Non-pigmented ciliary epithelial cell (primary cell): Measurements from ENCODE around the gene DLG4.
"Not testable (repeated sequence)": the region's sequence is repeated elsewhere in the genome, so short reads cannot be mapped to it uniquely, and the experiment has no call there.

ENCODE experiments used
- DNase-seq: peaks from one replicate; pipeline ENCODE4 v3.0.0-alpha.2; 2010; ENCODE audit warnings: low read depth

Gene DLG4

DNA sequence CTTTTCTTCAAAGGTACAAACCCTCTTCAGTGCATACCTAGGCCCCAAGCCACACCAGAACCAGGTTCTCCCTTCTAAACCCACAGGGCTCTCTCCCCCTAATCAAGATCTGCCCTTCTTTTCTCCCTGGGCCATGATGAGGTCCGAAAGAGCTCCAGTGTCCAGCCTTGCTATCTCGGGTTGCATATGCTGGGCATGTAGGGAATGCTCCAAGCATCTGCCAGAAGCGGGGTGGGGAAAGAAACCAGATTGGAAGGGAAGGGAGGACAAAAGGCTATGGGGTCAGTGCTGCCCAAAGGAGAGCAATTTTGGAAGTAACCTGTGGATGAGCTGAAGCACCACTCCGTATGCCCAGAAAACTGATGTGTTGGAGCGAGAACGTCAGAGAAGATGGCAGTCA is 29.6 kb upstream of the DLG4 start:
- no peak for DNase-seq

DNA sequence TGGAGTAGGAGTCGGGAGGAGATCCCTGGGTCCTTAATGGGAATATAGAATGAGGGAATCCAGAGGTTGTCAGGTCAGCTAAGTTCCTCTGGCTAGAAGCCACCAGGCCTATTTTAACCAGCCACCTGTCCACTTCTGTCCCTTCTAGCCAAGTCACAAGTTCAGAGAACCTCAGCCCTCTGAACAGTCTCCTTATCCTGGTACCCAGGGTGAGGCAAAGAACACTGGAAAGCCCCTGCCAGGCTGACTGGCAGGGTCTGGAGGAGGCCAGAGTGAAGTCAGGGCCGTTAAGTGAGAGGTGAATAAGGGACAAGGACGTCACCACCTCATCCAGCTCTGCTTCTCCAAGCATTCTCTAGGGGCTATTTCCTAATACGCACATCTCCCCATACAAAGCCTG is 29.2 kb upstream of the DLG4 start:
- no peak for DNase-seq

DNA sequence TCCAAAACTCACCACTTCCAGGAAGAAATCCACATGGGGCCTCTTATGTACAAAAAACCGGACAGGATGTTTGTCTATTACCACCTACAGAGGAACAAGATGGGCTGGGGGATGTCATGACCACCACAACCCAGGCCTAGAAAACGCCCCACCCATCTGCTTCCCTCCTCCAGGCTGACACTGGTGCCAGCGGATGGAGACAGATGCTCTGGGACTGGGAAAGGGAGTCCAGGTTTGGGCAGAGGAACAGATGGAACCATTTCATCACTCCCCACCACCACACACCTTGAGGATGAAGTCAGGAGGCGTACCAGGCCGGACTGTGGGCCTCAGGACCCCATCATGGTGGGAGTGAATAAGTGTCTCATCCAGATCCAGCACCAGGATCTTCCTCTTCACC is 27.1 kb upstream of the DLG4 start:
- DNase-seq, result no peak

DNA sequence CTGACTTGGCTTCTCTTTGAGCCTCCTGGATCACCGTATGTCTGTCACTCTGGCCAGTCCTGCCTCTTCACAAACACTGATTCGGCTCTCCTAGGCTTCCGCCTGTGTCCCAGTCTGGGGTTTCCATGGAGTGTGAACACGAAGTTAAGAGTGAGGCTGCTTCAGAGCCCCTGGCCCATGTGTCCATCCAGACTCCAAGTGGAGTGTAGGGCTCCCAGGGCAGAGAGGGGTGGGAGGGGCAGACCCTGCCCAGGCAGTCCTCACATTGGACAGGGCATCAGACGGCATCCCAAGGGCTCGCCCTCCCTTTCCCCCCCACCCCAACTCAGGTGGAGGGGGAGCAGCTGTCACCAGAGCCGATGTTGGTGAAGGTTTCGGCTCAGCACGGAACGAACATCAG is 24.2 kb upstream of the DLG4 start:
- DNase-seq, result not testable (repeated sequence)

DNA sequence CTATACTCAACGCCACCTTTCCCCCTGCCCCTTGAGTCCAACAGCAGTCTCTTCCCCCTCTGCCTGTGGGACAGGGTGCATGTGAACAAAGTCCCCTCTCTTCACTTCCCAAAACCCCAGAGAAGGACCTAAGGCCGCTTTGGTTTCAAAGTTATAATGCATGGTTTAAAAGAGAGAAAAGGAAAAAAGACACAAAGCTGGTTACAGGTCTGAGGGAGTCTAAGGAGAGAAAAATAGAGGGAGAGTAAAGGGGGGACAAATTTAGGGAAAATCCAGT is 23.8 kb upstream of the DLG4 start:
- no peak for DNase-seq

DNA sequence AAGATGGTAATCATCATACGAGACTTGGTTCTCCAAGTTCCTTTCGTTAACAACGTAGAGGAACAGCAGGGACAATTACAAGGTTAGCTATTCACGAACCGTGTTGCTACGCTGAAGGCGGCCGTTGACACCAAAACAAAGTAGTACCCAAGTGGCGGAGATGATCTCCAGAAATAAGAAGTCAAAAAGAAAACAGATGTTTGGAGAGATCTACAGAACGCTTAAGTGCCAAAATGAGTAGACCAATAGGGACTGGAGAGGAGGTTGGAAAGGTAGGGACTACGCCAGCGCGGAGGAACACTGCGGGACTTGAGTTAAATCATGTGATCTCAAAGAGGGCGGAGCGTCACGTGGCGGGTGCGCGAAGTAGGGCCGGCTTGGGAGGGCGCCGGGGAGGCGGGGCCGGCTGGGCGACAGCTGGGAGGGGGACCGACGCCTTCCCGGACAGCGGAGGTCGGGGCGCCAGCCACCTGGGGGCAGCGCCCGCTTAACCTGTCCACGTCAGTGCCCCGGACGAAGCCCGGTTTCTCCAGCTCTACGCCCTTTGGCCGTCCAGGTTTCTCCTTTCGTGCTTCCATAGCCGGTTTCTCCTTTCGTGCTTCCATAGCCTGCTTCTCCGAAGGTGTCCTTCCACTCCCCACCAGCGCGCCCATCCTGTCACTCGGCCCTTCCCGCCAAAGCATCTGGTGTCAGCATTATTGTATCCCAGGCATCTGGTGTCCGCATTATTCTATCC is 23.2 kb upstream of the DLG4 start:
- DNase-seq, result peak; percentile 76

DNA sequence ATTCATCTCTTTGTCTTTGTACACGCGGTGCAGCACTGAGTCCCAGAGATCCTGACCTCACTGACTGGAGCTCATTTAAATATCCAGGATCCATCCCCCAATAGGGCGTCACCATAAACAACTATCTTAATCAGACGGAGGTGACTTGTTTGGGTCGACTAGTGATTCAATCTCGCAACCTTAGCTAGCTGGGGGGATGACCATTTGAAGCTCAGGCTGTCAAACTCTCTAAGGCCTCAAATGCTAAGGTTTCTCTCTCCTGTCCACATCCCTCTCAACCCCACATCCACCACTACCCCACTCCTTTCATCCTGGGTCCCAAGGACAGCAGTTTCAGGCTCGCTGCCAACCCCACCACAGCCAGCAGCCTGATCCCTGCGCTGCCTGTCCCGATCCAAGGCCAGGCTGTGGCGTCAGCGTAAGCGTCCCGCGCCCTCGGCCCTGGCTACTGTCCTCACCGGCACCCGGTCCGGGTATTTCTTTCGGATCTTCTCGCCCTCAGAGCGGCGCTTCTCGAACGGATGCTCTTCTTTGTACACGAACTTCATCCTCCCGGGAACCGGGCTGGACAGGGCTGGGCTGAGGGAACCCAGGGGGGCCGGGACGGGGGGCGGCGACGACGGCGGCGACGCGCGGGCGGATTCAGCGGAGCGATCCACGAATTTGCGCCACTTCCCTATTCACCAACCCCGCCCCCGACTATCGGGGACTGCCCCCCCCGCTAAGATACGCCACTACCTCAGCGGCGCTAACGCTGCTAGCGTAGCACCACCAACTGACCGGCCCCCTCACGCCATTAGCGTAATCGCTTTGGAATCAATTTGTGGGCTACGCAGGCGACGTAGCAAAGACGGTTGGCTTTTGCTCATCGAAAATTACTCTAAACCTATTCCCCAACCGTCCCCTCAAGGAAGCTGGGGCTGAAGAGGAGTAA is 22.4 kb upstream of the DLG4 start, which contains the start of gene GABARAP:
TSS of gene GABARAP (minus strand) at position 667 of the 934 bp plus-strand sequence. CDS start at position 548, 119 bp downstream.
- no peak for DNase-seq

DNA sequence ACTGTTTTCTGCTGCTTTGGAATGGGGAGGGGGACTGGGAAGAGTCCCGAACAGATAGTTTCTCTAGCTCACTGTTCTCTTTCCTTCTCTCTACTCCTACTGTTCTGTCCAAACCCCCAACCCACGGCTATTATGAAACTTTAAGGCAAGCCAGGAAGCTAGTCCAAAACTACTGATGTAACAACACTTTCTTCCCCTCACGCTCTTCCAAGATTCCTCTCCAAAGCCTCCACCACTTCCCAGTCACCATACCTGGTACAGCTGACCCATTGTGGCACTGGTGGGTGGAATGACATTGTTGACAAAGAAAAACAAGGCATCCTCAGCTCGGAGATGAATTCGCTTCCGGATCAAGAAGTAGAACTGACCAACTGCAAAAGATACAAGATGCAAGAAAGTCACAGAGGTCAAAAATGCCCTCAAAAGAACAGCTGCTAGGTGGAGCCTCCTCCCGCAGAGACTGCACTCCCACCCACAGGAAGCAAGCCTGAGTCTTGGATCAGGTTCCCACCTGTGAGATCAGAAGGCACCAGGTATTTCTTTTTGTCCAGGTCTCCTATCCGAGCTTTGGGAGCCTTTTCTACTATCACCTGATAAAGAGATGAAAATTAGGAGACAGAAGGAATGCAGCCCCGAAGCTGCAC is 21.6 kb upstream of the DLG4 start:
- no peak for DNase-seq

DNA sequence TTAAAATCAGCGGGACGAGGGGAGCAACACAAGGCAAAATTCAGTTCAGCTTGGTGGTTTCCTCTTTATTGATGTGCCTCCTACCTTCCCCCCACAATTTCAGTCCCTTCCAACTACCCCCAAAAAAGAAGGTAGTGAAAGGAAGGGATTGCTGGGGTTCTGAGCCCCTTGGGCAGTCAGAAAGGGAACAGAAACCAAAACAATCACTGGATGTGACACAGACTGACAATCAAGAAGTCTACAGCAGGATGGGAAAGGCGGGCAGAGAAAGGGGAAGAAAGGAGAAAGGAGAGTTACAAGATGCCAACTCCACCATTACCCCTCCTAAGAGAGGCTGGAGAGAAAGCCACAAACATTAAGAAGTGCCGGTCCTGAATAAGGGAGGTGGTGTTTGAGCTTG is 20.7 kb upstream of the DLG4 start:
- no peak for DNase-seq

DNA sequence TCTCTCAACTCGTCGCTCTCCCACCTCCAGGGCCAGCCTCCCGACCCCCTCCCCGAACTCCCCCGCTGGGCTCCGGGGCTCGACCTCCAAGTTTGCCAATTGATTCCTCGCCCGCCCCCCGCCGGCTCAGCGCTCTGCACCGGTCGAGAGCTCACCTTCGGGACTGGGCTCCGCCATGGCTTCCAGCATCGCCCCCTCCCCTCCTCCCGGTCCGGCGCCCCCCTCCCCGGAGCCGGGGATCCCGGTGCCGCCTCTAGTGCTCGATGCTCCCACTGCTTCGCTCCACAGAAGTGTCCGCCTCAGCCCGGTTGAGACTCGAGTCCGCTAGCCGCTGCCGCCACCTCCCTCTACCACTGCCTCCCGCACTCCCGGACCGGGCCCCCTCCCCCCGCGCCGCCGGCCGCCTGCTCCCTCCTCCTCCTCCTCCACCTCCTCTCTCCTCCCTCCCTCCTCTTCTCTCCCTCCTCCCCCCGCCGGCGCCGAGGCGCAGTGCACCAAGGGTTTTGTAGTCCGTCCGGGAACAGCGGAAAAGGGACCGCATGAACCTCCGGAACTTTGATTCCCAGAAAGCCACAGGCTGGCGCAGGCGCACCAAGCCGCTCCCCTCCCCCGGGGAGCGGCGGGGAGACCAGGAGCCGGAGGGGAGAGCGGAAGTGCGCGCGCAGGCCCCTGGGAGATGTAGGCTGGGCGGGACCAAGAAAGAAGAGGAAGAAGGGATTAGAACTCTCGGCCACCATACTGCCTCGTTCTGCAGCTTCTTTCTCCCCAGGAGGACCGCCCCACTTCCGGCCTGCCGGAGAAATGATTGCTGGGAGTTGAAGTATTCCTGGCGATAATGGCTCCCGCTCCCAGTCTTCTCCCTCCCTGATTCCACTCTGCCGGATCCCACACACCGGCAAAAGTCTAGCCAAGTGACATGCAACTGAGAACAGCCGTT is 19.7 kb upstream of the DLG4 start, which contains the start of gene PHF23:
TSS of gene PHF23 (minus strand) at position 367 of the 937 bp plus-strand sequence. CDS start at position 189, 178 bp downstream.
- DNase-seq, result peak; percentile 97

DNA sequence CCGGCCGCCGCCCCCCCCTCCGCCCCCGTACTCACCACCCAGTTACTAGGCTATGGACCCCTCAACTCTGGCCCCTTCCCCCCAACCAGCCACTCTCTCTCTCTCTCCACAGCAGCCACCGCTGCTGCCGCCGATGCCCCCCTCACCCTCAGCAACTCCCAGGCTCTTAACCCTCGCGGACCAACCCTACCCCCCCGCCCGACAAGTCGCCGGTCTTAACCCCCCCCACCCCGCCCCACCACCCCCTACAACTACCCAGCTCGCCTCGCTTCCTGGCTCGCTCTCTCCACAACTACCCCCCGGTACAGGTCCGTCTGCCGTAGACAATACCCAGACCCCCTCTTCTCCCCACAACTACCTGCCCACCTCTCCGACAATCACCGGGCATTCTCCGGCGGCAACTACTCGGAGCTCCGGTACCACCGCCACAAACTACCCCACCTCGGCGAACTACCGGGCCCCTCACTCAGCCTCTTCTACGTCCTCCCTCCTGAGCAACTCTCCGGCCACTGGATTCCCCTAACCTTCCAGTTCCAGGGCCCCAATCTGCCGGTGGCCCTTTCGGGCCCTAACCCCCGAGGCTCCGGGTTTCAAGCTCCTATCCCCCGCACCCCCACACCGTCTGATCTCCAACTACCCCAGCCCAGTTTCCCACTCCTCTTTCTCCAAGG is 18.9 kb upstream of the DLG4 start:
- DNase-seq, result no peak

DNA sequence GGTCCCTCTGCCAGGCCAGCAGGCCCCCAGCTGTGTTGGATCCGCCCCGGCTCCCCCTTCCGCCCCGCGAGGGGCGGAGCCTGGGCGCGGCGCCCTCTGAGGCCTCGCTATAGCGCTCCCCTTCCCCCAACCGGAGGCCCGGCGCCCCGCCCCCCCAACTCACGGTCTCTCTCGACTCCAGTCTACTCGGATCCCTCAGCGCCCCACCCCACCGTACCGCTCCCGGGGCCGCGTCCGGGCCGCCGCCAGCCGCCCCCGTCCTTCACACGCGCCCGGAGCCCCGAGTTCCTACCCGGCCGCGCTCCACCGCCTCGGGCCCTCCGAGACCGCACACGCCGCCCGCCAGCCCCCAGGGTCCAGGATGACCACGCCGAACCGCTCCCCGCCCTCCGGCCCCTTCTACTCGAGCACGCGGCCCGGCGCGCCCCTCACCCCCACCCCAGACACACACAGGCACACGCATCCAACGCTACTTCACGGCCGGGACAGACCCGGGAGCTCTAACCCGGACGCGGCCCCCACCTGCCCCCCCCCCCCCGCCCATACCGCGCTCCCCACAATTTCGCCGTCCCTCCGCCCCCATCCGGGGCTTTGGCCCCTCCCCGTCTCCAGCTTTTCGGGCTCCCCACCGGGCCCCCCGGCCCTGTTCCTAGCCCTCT is 18.3 kb upstream of the DLG4 start:
- no peak for DNase-seq

DNA sequence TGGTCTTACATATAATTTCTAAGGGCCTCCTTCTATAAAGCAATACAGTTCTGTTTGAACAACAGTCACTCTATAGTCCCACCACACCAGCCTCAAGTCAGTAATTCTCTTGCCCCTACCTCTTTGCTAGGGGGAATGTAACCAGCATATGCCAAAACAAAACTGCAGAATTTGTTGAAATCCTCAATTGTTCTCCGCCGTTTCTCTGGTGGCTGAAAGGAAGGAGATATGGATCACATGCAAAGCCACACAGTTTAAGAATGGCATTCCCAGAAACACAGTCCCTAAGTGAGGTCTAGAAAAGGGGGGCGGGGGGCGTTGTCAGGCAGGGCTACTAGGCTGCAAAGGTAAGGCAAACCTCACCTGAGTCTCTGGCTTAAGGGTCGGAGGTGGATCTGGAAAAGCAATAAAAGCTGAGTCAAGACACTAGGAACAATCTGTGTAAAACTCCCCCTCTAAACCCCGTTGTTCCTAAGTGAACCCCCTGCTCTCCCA is 17.7 kb upstream of the DLG4 start:
- no peak for DNase-seq

DNA sequence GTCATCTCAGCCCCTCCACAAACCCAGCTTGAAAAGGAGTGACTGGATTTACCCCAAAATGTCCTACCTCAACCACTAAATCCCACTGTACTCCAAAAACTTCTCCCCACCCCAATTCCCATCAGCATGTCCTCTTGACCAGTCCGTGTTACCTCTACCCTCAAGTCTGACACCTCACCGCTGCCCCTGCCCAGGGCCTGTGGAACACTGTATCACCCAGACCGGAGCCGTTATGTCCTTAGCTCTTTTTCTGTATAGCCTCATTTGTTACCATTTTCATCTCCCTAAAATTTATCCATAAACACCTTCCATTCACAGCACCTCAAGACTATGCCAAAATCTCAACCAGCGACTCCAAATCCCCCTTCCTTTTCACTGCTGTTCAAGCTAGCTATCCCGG is 17.2 kb upstream of the DLG4 start:
- no peak for DNase-seq

DNA sequence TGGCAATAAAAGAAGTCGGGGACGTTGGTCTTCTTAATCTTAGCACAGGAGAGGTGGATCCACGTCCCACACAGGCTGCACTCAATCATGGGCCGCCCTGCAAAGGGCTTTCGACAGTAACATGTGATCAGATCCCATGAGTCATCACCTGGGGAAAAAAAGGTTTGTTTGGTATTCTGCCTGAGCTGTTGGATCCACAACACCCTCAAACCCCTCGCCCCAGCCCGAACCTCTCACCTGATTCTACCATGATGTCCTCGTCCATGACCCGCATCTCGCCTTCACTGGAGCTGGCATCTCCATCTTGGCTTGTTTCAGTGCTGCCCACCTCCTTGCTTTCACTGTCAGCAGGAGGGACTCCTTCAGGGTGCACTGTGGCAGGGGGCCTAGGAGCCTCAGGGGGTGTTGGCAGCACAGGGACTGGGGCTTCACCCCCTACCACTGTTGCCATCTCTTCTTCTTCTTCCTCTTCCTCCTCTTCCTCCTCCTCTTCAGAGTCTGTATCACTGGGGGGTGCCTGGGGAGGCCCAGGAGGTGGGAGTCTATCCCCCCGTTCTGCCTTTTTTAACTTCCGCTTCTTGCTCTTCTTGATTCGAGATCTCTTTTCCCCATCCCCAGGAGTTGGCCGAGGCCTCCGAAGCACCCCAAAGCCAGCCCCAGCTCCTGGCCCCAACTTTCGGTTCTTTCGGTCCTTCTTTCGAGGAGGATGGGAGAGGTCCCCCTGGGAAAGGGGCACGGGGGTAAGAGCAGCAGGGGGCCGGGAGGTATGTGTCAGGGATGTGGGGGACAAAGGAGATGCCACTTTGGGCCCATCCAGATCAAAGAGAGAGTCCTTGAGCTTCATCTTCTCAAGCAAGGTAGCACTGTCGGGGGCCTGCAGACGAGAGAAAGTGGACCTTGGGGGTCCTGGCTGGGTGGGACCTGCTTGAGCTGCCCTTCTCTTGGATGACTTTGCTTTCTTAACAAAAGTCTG is 16.3 kb upstream of the DLG4 start:
- no peak for DNase-seq

DNA sequence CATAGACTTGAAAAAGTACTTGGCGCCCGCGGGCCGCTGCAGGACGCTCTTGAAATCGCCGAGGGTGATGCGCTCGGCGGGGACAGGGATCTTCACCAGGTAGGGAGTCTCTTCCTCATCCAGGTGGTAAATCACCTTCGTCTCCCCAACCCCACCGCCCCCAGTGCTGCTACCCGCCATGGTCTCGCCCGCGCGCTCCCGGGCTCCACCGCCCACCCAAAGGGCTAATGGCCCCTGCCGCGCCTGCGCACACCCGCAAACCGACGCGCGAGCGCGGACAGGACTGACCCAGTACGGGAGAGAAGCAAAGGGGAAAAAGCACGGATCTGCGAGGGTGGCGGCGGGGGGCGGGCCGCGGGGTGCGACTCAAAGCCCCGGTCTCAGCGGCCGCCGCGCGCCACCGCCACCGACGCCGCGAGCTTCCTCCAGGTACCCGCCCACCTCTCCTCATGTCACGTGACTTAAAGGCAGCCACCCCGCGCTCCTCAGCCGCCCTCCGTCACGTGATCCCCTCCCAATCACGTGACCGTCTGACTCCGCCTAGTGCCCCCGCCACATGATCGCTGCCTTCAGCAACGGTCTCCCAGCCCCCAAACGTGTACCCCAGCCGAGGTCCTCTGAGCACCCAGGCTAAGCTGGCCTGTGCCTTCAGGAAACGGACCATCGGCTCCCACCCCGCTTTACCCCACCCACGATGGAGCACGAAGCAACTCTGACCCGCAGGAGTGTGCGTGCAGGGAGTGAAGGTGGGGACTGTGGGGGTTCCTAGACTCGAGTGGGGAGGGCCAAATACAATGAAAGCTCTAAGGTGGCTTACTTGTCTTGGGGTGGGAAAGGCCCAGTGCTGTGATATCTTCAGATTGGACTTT is 14.7 kb upstream of the DLG4 start, which contains the start of gene DVL2:
TSS of gene DVL2 (minus strand) at position 435 of the 869 bp plus-strand sequence. CDS start at position 180, 255 bp downstream.
- DNase-seq, result no peak

DNA sequence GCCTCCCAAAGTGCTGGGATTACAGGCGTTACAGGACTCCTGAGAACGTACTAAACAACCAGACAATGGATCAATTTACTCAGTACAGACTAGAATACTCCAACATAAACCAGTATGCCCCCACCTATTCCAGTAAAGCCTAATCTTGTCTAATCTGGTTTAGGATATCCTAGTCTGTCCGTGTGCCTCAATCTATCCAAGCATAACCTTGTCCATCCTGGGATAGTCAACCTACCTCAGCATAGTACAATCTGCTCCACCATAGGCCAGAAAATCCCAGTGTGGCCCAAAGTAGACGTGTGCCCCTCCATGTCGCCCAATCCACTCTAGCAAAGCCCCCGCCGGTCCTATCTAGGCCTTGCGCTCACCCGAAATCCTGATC is 14.1 kb upstream of the DLG4 start:
- no peak for DNase-seq

DNA sequence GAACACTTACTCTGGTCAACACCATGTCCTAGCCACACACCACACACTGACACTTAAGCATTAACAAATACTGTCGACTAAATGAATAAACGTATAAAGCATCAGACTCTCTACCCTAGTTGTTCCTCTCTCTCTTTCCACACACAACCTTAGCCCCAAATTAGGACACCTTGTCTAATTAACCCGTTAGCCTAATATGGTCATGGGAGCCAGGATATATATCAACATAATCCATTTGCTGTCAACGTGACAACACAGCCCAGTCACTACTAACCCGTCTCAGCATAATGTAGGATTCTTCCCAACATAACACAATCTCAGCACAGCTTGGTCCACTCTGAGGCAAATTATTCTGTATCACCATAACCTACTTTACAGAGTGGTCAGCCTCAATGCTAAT is 12.5 kb upstream of the DLG4 start:
- DNase-seq, result no peak
